SU-DHL-6 (cell line): Measurements from ENCODE around the gene SUGP1.

Experiments used
- H2AFZ ChIP-seq: fragments of 200-600 bp; sonication (generic); 2 replicates; pipeline ENCODE4 v1.6.1; 2014; ENCODE audit warnings: low read depth, mild to moderate bottlenecking, moderate library complexity, mixed read lengths, antibody characterized with exemption, low read length; ENCODE audit not compliant: severe bottlenecking
- H3F3A ChIP-seq: fragments of 200-600 bp; shearing (Covaris generic); 2 replicates; pipeline ENCODE4 v1.6.0; 2016; ENCODE audit warnings: antibody characterized with exemption, mild to moderate bottlenecking; ENCODE audit not compliant: insufficient read depth
- H3K27ac ChIP-seq: fragments of 200-600 bp; sonication (generic); 2 replicates; pipeline ENCODE4 v1.5.1; 2016; ENCODE audit warnings: low read depth, mild to moderate bottlenecking, low read length, moderate library complexity, mixed read lengths
- H3K27me3 ChIP-seq: fragments of 200-600 bp; sonication (generic), shearing (Covaris generic); 2 replicates; pipeline ENCODE4 v1.6.0; 2014; ENCODE audit warnings: mild to moderate bottlenecking, low read length
- H3K36me3 ChIP-seq: fragments of 200-600 bp; sonication (generic); 2 replicates; pipeline ENCODE4 v1.6.1; 2014; ENCODE audit warnings: mild to moderate bottlenecking, low read length, mixed read lengths
- H3K4me2 ChIP-seq: fragments of 300-600, 200-600 bp; shearing (Covaris generic), sonication (generic); 2 replicates; pipeline ENCODE4 v1.6.0; 2014; ENCODE audit warnings: low read length, low read depth, mild to moderate bottlenecking; ENCODE audit not compliant: poor library complexity, severe bottlenecking
- H3K4me3 ChIP-seq: fragments of 200-600 bp; sonication (generic); 2 replicates; pipeline ENCODE4 v1.5.1; 2014; ENCODE audit warnings: antibody characterized with exemption, low read length, mild to moderate bottlenecking, mixed read lengths; ENCODE audit not compliant: insufficient read depth, poor library complexity, severe bottlenecking
- H3K79me2 ChIP-seq: fragments of 200-600 bp; sonication (generic); 2 replicates; pipeline ENCODE4 v1.6.1; 2014; ENCODE audit warnings: mild to moderate bottlenecking, low read length, moderate library complexity; ENCODE audit not compliant: insufficient read depth
- H3K9ac ChIP-seq: fragments of 200-600 bp; sonication (generic); 2 replicates; pipeline ENCODE4 v1.7.0; 2014; ENCODE audit warnings: mild to moderate bottlenecking, low read length
- H3K9me2 ChIP-seq: fragments of 200-600 bp; sonication (generic); replicated peaks from 2 replicates; pipeline ENCODE4 v1.6.1; 2014; ENCODE audit warnings: low read length; ENCODE audit not compliant: insufficient read depth
- H3K9me3 ChIP-seq: fragments of 200-600 bp; sonication (generic); 2 replicates; pipeline ENCODE4 v1.6.1; 2014; ENCODE audit warnings: low read length, mixed read lengths; ENCODE audit not compliant: insufficient read depth
- H4K20me1 ChIP-seq: fragments of 200-600 bp; sonication (generic); 2 replicates; pipeline ENCODE4 v1.6.1; 2014; ENCODE audit warnings: low read depth, mild to moderate bottlenecking, antibody characterized with exemption, low read length, moderate library complexity, mixed read lengths
- CTCF ChIP-seq: fragments of 200-600 bp; sonication (generic); IDR thresholded peaks from one replicate; pipeline ENCODE4 v1.5.1; 2017; ENCODE audit warnings: antibody characterized with exemption, mild to moderate bottlenecking, low read length, moderate library complexity; ENCODE audit not compliant: insufficient read depth, poor library complexity, severe bottlenecking
- EZH2phosphoT487 ChIP-seq: fragments of 200-600 bp; sonication (generic), shearing (Covaris generic); conservative IDR thresholded peaks from 2 replicates; pipeline ENCODE4 v1.6.1; 2018; ENCODE audit warnings: mild to moderate bottlenecking, antibody characterized with exemption, low read length, moderate library complexity, mixed read lengths

SUGP1 gene

GRCh38 chr19:19230999-19231398 lies 89.3 kb downstream of the SUGP1 start:
- Histone ChIP-seq H2AFZ (no peak overlapping the region), H3K36me3 (no peaks in the 10 kb centered on the region), H3F3A (no peaks in the 10 kb centered on the region), H3K27ac (no peak overlapping the region), H3K9me2 (no peaks in the 10 kb centered on the region), H3K4me3 (no peak overlapping the region), H4K20me1 (no peaks in the 10 kb centered on the region), H3K9me3 (no peaks in the 10 kb centered on the region; the same call in 1 of the 2 replicates), H3K9ac (no peak overlapping the region), H3K79me2 (no peaks in the 10 kb centered on the region), H3K27me3 (0 out of 2 replicates have a peak, but pooled peaks cover 3% of the 10 kb centered on the region), H3K4me2 (no peak overlapping the region)
- TF ChIP-seq CTCF = no peak
- TF ChIP-seq EZH2phosphoT487 = no peak

- H3K9me2 ChIP-seq = no peaks in the 10 kb centered on the region
- no peaks in the 10 kb centered on the region for H3K36me3 ChIP-seq
- no peaks in the 10 kb centered on the region; the same call in 1 of the 2 replicates for H3K9me3 ChIP-seq
- TF ChIP-seq CTCF (no peak), EZH2phosphoT487 (no peak)
- no peak overlapping the region for H2AFZ ChIP-seq
- no peaks in the 10 kb centered on the region for H4K20me1 ChIP-seq
- no peak overlapping the region for H3K4me2 ChIP-seq
- H3K9ac ChIP-seq = no peak overlapping the region
- H3K79me2 ChIP-seq = no peaks in the 10 kb centered on the region
- H3F3A ChIP-seq = no peaks in the 10 kb centered on the region
- no peak overlapping the region for H3K27ac ChIP-seq
- 0 out of 2 replicates have a peak, but pooled peaks cover 3% of the 10 kb centered on the region for H3K27me3 ChIP-seq
- H3K4me3 ChIP-seq = no peak overlapping the region
Observed at GRCh38 chr19:19229701-19230100, 90.6 kb downstream of the SUGP1 start.

- Histone ChIP-seq H3K9ac (no peak overlapping the region), H3K27me3 (no peaks in the 10 kb centered on the region), H4K20me1 (no peaks in the 10 kb centered on the region), H3K79me2 (no peaks in the 10 kb centered on the region), H3K4me2 (no peak overlapping the region), H3K27ac (no peak overlapping the region), H2AFZ (no peak overlapping the region), H3K4me3 (no peak overlapping the region), H3F3A (no peaks in the 10 kb centered on the region), H3K9me2 (no peaks in the 10 kb centered on the region), H3K9me3 (no peaks in the 10 kb centered on the region), H3K36me3 (no peaks in the 10 kb centered on the region)
- TF ChIP-seq EZH2phosphoT487 = no peak
- no peak for TF ChIP-seq CTCF
Observed at GRCh38 chr19:19227217-19227616, 93.1 kb downstream of the SUGP1 start.
